ENCODE results near the gene CSAG1. TPM values are rescaled to one million over a fixed set of nuclear protein-coding genes. Genes with fewer than 3 reads are reported as not detected.
"Not testable (repeated sequence)": the region's sequence is repeated elsewhere in the genome, so short reads cannot be mapped to it uniquely, and the experiment has no call there.

The CSAG1 gene
- total RNA-seq, 2 experiments from 2014 or later = not detected

DNA sequence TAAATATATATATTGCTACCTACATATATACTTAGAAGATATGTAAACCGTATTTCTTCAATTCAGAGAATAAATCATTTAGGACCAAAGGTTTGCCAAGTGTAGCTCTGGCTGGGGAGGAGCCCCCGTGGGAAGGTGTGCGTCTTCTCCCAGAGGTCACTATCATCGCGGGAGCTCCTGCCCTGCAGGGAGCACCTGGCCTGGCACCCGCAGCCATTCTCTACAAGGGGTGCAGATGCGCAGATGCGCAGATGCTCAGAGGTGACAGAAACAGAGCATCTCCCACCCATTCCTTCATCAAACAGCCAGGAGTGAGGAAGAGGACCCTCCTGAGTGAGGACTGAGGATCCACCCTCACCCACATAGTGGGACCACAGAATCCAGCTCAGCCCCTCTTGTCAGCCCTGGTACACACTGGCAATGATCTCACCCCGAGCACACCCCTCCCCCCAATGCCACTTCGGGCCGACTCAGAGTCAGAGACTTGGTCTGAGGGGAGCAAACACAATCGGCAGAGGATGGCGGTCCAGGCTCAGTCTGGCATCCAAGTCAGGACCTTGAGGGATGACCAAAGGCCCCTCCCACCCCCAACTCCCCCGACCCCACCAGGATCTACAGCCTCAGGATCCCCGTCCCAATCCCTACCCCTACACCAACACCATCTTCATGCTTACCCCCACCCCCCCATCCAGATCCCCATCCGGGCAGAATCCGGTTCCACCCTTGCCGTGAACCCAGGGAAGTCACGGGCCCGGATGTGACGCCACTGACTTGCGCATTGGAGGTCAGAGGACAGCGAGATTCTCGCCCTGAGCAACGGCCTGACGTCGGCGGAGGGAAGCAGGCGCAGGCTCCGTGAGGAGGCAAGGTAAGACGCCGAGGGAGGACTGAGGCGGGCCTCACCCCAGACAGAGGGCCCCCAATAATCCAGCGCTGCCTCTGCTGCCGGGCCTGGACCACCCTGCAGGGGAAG, 19.4 kb downstream of the CSAG1 start, which contains the start of gene MAGEA2B:
Gene MAGEA2B, plus strand, starts transcription at position 814 of the 973 bp plus-strand sequence. CDS start 2,479 bp downstream, outside the sequence.
- not testable (repeated sequence) for H3K36me3 Mint-ChIP-seq, H3K4me1 Mint-ChIP-seq, H3K4me3 Mint-ChIP-seq, H3K27me3 Mint-ChIP-seq, H3K27ac Mint-ChIP-seq, H3K9me3 Mint-ChIP-seq, DNase-seq

DNA sequence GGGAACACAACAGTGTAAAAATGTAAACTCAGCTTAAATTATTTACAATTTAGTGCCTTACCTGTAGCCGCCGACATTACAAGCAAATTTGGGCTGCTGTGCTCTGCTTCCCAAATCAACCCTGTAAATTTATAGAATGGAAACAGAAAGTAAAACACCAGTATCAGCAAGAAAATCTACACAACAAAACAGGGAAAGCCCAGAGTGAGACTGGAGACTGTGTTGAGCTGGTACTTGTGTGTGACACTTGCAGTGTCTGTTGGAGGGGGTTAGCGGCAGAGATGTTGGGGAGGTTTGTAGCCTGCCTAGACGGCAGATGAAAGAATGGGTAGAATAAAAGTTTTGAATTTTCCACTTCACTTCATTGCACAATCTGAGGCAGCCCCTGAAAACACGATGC, 20.3 kb downstream of the CSAG1 start:
- H3K27ac Mint-ChIP-seq, H3K4me1 Mint-ChIP-seq, DNase-seq, H3K36me3 Mint-ChIP-seq, H3K4me3 Mint-ChIP-seq, H3K27me3 Mint-ChIP-seq, H3K9me3 Mint-ChIP-seq: not testable (repeated sequence)

DNA sequence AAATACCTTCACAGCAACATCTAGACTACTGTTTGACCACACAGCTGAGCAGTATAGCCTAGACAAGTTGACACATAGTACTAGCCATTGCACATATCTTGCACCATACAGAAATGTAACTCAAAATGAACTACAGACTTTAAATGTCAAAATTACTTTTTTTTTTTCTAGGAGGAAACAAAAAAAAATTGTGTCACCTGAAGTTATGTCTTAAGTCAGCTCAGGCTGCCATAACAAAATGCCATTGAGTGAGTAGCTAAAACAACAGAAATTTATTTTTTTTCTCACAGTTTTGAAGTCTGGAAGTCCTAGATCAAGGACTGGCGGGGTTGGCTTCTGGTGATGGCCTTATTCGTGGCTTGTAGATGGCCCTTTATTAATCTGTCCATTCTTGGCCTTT, 24.3 kb downstream of the CSAG1 start, which contains the start of gene CSAG2:
Gene CSAG2, minus strand, starts transcription at position 101 of the 400 bp plus-strand sequence. CDS start 161 bp downstream, outside the sequence.
- H3K4me1 Mint-ChIP-seq = not testable (repeated sequence)

DNA sequence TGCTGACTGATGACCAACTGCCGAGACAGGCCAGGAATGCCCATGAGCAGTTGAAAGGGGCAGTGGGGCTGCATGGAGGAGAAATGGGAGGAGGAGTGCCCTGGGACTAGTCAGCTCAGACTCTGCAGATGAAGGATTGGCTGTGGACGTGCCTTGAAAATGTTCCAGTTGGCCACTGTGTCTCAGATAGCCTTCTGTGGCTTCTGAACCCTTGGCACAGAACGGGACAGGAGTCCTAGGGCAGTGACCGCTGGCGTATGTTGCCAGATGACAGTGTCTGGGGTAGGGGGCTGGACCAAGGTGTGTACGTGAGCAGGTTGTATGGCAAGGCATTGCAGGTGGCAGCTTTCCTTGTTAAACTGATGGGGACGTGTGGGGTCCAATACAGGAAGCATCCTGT, 27.0 kb downstream of the CSAG1 start:
- not testable (repeated sequence) for DNase-seq, H3K27ac Mint-ChIP-seq, H3K4me3 Mint-ChIP-seq, H3K9me3 Mint-ChIP-seq, H3K4me1 Mint-ChIP-seq, H3K36me3 Mint-ChIP-seq, H3K27me3 Mint-ChIP-seq

More for the DNA sequence above, 24.3 kb downstream of the CSAG1 start, which contains the start of gene CSAG2:
- not testable (repeated sequence) for H3K27ac Mint-ChIP-seq, DNase-seq, H3K9me3 Mint-ChIP-seq, H3K27me3 Mint-ChIP-seq, H3K4me3 Mint-ChIP-seq, H3K36me3 Mint-ChIP-seq

DNA sequence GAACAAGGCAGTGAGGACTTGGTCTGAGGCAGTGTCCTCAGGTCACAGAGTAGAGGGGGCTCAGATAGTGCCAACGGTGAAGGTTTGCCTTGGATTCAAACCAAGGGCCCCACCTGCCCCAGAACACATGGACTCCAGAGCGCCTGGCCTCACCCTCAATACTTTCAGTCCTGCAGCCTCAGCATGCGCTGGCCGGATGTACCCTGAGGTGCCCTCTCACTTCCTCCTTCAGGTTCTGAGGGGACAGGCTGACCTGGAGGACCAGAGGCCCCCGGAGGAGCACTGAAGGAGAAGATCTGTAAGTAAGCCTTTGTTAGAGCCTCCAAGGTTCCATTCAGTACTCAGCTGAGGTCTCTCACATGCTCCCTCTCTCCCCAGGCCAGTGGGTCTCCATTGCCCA, 33.1 kb downstream of the CSAG1 start:
- H3K9me3 Mint-ChIP-seq, H3K4me1 Mint-ChIP-seq, H3K36me3 Mint-ChIP-seq, DNase-seq, H3K4me3 Mint-ChIP-seq, H3K27me3 Mint-ChIP-seq, H3K27ac Mint-ChIP-seq: not testable (repeated sequence)

DNA sequence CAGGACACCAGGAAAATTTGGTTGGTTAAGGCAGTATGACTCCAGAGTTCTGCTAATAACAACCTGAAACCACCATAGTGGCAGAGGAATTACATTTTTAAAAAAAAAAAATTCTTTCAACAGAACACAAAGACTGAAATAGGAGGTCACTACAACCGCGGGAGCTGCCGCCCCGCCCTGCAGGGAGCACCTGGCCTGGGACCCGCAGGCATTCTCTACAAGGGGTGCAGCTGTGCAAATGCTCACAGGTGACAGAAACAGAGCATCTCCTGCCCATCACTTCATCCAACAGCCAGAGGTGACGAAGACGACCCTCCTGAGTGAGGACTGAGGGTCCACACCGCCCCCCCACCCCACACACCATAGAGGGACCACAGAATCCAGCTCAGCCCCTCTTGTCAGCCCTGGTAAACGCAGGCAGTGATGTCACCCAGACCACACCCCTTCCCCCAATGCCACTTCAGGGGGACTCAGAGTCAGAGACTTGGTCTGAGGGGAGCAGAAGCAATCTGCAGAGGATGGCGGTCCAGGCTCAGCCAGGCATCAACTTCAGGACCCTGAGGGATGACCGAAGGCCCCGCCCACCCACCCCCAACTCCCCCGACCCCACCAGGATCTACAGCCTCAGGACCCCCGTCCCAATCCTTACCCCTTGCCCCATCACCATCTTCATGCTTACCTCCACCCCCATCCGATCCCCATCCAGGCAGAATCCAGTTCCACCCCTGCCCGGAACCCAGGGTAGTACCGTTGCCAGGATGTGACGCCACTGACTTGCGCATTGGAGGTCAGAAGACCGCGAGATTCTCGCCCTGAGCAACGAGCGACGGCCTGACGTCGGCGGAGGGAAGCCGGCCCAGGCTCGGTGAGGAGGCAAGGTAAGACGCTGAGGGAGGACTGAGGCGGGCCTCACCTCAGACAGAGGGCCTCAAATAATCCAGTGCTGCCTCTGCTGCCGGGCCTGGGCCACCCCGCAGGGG, 35.3 kb downstream of the CSAG1 start, which contains the start of gene MAGEA3:
Gene MAGEA3, plus strand, starts transcription at position 843 of the 980 bp plus-strand sequence. CDS start 2,039 bp downstream, outside the sequence.
- not testable (repeated sequence) for H3K27ac Mint-ChIP-seq, DNase-seq, H3K4me1 Mint-ChIP-seq, H3K4me3 Mint-ChIP-seq, H3K27me3 Mint-ChIP-seq, H3K36me3 Mint-ChIP-seq, H3K9me3 Mint-ChIP-seq

DNA sequence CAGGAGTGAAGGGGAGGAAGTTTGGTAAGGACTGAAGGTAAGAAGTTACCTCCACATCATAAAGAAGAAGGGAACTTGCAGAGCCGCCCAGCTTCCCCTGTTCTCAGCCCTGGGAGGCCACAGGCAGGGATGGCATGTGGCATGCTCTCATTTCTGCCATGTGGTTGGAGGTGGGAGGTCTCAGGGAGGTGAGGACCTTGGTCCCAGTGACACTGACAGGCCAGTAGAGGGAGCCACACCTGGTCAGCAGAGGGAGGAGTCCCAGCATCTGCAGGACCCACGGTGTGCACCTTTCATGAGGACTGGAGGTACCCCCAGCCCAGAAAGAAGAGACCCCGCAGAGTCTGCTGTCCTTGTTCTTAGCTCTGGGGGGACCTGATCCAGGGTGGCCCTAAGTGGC, 52.5 kb downstream of the CSAG1 start:
- DNase-seq, H3K27ac Mint-ChIP-seq, H3K4me1 Mint-ChIP-seq, H3K27me3 Mint-ChIP-seq, H3K4me3 Mint-ChIP-seq, H3K36me3 Mint-ChIP-seq, H3K9me3 Mint-ChIP-seq: not testable (repeated sequence)

Other genes with a start within 250 kb of the CSAG1 start
- gene GABRQ, start 95.8 kb downstream of the CSAG1 start, total RNA-seq = not detected
- gene MAGEA3, start 34.9 kb downstream of the CSAG1 start, total RNA-seq = not detected
- gene CSAG2, start 24.4 kb downstream of the CSAG1 start, total RNA-seq = not detected
- not detected for gene MAGEA2B, start 19.1 kb downstream of the CSAG1 start, total RNA-seq
- not detected for gene MAGEA12, start within 50 bp of the CSAG1 start, total RNA-seq
- not detected for gene MAGEA2, start 20.1 kb upstream of the CSAG1 start, total RNA-seq
- not detected for gene CSAG3, start 25.5 kb upstream of the CSAG1 start, total RNA-seq
- gene MAGEA6, start 36.0 kb upstream of the CSAG1 start, total RNA-seq = not detected
- gene CETN2, start 97.0 kb upstream of the CSAG1 start, total RNA-seq = 10 to 100 TPM; 10.2 to 11.0 TPM
- gene NSDHL, start 97.3 kb upstream of the CSAG1 start, total RNA-seq = 10 to 100 TPM; 21.3 to 21.6 TPM
- gene ZNF185, start 164.3 kb upstream of the CSAG1 start, total RNA-seq = 1 to 10 TPM; 1.3 to 1.5 TPM